ENCODE measurements around the gene STEAP1.
"Not testable (repeated sequence)": the region's sequence is repeated elsewhere in the genome, so short reads cannot be mapped to it uniquely, and the experiment has no call there.

Gene STEAP1

DNA sequence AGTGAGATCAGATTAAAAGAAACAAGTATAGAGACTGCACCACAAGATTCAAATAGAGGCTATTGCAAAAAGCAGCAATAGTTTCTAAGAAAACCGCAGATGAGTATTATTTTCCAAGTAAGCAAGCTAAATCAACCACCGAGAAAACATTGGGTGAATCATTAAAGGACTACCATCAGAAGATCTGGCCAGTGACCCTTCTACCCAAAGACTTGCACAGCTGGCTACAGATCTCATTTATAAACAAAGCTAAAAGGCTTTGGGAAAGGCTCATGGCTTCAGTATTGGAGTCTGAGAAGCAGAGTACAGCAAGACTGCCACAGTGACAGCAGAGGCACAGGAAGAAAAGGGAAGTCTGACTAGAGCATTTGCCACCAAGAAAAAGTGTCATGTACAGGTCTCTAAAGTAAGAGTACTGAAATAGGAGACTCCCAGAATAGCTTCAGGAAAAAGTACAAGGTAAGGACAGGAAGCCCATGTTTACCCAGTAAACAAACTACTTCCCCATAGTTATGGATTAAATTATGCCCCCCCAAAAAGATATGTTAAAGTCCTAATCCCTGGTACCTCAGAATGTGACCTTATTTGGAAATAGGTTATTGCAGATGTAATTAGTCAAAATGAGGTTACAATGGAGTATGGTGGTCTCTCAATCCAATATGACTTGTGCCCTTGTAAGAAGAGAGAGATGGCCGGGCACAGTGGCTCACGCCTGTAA, 19.0 kb downstream of the STEAP1 start:
- no peak for DNase-seq (ENCODE audit: low spot score)

DNA sequence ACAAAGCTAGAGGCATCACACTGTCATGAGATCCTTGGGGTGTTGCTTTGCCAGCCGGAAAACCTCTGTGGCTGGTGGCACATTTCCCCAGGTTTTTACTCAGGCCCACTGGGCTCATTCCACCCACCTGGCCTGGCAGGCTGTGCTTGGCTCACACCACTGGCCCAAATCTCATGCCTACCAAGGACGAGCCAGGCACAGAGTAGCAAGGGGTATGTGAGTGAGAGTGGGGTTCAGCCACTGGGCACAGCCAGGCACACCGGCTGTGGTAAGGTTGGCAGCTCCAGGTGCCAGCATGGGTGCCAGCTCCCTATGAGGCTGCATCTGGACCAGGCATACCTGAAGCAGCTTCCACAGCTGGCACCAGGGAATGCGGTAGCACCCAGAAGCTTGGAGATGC, 21.4 kb downstream of the STEAP1 start:
- no peak for DNase-seq (ENCODE audit: low spot score)

DNA sequence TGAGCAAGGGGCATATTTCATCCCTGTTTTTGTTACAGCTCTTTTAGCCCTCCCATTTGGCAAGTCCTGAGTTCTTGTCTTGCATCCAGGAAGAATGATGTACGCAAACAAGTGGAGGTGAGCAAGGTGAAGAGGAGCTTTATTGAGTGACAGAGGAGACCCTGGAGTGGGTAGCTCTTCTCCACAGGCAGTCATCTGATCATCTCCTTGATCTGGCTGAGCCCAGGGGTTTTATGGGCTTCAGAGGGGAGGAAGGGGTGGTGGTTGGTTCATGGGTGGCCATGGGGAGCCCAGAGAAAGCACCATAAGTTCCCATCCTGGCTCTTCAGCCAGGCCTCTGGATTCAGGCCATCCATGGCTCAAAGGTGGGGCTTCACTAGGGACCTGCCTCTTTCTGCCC, 21.9 kb downstream of the STEAP1 start:
- no peak for DNase-seq (ENCODE audit: low spot score)

DNA sequence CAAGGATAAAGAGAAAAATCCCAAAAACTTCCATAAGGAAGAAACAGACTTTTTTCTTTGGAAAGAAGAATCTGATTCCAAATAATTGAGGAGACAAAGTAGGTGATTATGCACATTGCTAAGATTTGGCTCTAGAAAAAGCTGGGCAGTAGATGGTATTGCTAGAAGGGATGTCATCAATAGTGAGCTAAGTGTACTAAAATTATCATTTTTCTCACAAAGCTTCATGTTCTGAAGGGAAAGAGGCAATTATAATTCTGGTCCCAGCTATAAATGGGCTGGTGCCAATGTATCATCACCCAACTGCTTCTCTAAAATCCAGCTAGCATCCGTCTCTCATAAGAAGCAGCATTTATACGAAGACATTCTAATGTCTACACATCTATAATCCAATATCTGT, 23.9 kb downstream of the STEAP1 start:
- no peak for DNase-seq (ENCODE audit: low spot score)

DNA sequence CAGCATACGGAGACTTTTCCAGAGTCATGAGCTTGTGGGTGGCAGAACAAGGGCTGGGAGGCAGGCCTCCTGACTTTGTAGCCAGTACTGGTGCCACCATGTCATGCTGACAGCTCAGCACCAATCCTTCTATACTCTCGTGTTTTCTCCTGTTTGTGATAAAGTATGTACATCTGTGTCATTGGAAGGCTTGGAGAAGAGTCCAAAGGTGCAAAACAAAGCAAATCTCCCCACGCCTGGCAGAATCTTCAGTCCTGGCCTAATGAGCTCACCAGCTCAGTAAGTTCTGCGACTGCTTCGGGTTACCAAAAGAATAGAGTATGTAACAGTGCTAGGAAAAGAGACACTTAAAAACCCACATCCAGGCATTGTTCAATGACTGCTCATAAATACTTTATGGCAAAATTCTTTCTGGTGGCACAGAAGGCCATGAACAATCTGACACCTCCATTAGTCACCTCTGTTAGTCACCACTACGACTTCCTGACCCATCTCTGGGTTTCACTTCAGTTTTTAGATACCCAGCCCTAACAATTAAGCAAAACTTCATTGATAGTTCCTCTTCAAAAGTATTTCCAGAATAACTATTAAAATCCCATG, 24.5 kb downstream of the STEAP1 start:
- peak; percentile 14 for DNase-seq (ENCODE audit: low spot score)

DNA sequence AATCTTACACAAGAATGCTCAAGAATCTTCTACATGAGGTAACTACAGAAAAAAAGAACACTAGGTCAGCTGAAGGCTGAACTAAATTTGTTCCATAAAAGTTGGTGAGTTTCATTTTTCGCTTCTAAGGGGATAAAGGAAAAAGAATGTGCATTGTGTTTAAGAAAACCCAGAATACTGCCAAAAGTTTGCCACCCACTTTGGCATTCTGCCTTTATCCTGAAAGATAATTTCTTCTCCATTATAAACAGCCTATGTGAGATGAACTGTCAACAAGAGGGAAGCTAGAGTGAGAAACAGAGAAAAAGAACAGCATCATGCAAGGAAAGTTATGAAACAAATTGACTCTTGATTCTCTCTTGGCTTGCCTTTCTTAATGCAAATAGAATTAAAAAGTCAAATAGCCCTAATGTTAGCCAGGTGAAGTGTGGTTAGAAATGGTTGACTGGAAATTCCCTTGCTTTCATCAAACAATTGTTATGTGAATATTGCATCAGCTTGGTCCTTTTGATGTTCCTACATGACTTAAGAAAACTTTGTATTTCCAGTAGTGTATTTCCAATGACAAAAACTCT, 25.8 kb downstream of the STEAP1 start:
- DNase-seq (ENCODE audit: low spot score) = no peak

DNA sequence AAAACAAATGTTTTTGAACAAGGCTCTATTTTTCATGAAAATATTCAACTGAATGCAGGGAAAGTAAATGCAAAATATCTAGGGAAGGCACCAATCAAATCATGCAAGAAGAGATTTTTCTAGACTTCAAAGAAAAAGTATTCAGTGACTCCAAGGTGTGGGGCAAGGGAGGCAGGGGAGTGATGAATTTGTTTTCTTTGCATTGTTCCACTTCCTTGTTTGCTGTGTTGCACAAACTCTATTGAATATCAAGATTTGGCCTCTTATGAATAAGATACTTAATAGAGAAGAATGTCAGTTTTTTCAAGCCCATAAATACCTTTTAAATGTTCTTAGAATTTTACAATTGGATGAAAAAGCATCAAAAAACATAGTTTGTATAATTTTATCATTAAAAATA, 26.4 kb downstream of the STEAP1 start:
- no peak for DNase-seq (ENCODE audit: low spot score)

DNA sequence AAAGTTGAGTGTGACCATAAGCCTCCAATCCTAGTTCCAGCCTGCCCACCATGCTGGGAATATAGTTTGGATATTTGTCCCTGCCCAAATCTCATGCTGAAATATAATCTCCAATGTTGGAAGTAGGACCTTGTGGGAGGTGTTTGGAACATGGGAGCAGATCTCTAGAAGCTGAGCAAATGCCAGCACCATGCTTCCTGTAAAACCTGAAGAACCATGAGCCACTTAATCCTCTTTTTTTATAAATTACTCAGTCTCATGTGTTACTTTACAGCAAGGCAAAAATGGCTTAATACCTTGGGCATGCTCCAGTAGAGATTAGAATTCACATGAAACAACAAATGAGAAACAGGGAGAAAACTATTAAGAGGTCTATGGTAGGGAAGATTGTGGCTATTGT, 27.2 kb downstream of the STEAP1 start:
- DNase-seq (ENCODE audit: low spot score) = no peak

DNA sequence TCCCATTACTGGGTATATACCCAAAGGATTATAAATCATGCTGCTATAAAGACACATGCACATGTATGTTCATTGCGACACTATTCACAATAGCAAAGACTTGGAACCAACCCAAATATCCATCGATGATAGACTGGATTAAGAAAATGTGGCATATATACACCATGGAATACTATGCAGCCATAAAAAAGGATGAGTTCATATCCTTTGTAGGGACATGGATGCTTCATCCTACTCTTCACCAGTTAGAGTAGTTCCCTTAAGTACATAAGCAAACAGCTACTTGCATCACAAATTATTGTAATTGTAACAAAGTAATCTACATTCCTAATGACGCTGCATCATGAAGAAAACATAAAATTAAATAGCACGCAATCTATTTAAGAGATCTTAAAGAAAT, 32.0 kb downstream of the STEAP1 start:
- not testable (repeated sequence) for DNase-seq (ENCODE audit: low spot score)

DNA sequence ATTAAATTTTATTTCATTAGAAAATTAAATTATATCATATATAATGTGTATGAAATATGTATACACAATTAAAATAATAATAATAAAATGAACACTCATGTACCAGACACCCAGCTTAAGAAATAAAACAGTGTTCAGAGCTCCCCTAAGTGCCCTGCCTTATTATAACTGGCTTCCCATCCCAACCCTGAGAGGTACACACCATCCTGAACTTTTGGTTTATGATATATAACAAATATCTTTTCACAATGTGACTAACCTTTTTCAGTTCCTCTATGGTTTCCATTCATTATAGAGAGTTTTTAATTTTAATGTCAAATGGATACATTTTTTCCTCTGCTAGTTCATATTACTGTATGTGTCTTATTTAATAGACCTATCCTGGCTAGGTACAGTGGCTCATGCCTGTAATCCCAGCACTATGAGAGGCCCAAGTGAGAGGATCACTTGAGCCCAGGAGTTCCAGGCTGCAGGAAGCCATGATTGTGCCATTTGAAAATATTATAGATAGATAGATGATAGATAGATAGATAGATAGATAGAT, 33.3 kb downstream of the STEAP1 start:
- DNase-seq (ENCODE audit: low spot score) = no peak

DNA sequence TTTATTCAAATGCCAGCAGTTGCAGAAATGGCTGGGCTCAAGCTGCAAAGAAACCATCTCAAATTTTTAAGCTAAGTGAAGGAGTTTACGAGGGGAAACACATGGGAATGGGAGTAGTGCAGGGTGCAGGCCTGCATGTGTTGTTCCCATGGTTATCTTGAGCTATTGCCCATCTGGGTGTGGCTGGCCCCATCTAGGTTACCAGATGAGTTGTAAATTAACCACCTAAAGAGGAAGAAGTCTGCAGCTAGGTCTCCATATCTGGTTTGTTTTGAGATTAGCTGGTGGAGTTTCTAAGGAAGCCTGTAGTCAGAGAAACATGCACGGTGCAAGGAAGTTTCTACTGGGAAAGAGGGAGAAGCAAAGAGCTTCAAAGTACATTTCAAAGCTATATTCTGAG, 34.0 kb downstream of the STEAP1 start:
- DNase-seq (ENCODE audit: low spot score) = no peak

DNA sequence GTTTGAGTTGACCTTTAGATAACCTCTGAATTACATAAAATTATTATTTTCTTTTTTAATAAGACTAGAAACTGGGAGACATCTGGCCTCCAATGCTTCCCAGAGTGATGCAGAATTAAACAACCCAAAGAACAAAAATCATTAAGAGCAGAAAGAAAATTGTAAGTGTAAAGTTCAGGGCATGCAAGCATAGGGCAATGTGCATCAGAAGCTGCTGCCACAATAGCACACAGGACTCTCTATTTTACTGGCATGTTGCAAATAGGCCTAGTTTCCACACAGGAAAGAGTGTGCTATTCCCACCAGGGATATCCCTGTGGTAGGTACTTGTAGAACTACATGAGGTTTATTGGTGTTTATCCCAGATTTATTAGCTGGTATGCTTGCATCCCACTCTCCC, 36.7 kb downstream of the STEAP1 start:
- DNase-seq (ENCODE audit: low spot score) = no peak

DNA sequence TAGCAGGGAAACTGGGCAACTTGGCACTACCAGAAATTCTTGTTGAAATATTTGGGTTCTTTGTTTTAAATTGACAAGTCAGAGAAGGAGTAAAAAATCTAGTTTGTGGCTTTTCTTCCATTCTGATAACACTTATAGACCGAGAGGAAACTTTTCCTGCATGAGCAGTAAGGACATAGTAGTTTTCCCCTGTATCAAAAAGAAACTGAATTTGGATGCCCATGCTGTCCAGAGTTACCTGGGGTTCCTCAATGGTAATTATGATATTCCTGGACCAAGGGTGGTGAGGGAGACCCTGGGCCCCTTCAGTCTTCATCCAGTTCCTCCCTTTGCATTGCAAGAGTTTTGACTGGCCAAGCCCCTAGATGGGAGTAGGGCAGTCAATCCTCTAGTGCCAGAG, 37.4 kb downstream of the STEAP1 start:
- no peak for DNase-seq (ENCODE audit: low spot score)

DNA sequence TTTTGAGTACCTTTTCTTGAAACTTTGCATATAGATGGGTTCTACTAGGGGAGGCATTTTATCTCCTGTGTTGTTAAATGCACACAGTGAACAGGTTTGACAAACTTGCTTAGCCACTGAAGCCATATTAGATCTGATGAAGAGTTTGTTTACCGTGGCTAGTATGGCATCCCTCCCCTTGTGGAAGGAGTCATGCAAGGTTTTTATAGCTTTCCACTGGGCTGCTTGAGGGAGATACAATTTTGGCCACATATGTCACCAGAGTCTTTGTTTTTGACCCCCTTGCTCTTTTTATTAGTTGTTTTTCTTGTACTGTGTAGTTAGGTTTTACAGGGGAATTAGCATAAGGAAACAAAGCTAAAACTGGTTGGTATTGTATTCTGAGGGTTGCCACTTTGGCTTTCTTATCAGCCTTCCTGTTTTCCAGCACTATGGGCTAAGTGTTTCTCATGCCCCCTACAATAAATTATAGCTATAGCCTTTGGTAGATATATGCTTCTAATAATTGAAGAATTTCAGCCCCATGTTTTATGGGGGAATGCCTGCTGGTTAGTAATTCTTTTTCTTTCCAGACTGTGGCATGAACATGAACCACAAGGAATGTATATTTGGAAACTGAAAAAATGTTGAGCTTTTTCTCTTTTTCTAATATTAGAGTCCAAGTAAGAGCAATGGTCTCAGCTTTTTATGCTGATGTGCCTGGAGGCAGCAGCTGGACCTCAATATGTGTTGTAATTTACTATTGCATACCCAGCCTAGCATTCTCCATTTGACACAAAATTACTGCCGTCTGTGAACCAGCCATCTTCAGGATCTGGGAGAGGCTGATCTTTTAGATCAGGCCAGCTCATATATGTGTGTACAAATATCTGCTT, 38.8 kb downstream of the STEAP1 start:
- DNase-seq (ENCODE audit: low spot score) = no peak

DNA sequence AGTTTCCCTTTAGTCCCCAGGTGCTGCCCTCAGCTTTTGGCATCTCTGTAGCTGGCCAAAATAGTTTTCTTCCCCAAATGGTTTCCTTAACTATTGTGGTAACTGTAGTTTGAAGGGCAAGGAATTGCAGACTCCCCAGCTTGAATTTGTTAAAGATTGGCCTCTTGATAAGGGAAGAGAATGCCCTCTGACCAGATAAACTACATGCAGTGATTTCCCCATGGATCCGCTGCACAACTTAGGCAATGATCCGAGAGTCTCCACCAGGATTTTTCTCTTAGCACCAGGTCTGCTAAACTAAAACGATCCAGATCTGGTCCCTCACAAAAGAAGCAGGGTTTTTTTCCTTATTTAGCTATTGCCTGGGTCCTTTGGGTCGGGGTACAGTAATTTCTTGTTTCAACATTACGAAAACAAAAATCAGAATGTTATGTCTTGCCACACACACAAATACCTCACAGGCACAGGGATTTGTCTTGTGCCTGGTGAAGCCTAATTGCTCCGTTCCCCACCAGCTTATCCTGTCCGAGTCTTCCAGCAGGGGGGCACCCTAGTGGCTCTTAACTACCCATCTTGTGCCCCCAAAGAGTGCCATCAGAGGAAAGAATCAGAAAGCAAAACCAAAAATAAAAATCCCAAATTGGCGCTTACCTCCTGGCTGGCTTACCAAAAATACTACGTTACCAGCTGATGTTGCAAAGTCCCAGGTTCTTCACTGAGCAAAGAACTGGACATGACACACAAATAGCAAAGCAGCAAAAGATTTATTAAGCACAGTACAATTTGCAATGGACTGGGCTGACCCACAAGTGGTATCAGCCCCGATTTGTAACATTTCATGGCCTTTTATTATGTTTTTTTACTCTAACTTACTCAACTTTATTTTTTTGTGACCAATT, 40.9 kb downstream of the STEAP1 start:
- no peak for DNase-seq (ENCODE audit: low spot score)

DNA sequence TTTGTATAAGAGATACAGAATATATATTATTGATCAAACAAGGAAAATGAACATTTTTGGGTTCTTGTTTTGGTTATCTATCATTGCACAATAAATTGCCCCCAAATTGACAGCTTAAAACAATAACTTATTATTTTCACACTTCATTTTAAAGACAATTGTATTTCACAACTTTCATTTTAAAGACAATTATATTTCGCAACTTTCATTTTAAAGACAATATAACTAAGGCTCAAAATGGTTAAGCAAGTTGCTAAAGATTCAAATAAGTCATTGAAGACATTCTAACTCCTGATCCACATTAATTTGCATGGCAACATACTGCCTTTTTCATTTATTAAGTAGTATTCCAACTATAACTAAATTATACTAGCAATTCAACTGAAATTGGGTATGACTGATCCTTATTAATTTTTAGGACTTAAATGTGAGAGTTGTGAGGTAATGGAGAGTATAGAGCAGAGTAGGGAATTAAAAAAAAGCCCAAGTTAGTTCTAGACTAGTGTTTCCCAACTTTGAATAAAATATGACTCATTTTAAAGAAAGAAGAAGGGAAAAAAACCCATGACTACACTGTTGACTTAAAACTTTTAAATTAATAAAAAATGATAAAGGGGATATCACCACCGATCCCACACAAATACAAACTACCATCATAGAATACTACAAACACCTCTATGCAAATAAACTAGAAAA, 47.4 kb downstream of the STEAP1 start:
- no peak for DNase-seq (ENCODE audit: low spot score)

DNA sequence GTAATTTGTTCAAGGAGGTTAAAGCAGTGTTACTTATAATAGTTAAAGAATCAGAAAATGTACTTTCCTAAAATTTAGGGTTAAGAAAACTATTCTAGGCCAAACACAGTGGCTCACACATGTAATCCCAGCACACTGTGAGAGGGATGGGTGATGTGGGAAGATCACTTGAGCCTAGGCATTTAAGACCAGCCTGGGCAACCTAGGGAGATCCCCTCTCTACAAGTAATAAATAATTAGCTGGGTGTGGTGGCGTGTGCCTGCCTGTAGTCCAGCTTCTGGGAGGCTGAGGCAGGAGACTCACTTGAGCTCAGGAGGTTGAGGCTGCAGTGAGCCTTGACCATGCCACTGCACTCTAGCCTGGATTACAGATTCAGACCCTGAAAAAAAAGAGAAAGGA, 53.7 kb downstream of the STEAP1 start:
- no peak for DNase-seq (ENCODE audit: low spot score)

DNA sequence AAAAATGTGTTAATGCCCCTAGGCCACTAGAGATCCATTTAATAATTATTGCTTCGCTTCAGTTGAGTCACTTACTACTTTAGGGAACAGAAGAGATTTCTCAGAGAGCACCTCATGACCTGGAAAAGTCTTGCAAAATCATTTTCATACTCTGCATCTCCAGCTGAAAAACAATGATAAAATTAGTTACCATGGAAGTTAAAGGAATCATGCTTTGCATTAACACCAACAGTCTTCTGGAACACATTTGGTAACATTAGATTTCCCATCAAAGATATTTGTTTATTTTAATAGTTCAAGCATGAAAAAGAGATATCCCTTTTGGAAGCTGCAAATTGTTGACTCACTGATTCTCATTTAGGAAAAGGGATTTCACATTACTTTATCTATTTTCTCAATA, 55.5 kb downstream of the STEAP1 start:
- no peak for DNase-seq (ENCODE audit: low spot score)

DNA sequence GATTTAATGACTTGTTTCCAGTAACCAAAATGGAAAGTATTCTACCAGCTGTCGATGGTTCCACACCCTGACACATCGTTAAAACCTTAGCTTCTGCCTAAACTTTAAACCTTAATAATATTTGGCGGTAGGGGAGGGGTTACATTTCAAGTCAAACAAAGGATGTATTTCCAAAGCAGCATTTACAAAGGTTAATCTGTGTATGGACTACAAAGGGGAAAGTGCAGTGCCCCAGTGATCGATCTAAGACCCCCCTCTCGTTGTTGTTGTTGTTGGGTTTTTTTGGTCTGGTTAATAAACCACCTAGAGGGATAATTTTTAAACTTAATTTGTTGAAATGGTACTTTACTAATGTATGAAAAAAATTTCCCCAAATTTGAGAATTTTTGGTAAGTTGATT, 56.2 kb downstream of the STEAP1 start:
- no peak for DNase-seq (ENCODE audit: low spot score)

DNA sequence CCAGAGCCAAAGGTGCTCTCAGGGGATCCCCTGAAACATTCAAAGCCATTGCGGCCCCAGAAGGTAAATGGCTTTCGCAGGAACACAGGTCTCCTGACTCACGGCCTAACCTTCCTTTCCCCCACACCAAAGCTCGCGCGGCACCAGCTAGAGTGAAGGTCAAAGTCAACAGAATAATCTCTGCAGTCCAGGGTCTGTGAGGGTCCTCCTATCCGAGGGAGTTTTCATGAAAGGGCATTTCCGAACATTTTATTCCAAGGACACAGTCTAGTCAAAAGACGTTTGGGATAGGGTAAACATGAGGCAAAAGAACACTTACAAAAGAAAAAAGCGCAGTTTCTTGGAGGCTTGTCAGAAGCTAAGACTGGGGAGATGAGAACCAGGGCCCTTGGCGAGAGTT, 56.7 kb downstream of the STEAP1 start:
- no peak for DNase-seq (ENCODE audit: low spot score)
